HepG2 (cell line): Measurements from ENCODE around the gene KIAA0825. TPM values are rescaled to one million over a fixed set of nuclear protein-coding genes. Genes with fewer than 3 reads are reported as not detected.

Experiments
- ATAC-seq: fragments of 200-7000 bp; cut with Tn5 transposase; 3 replicates; pipeline ENCODE4 v1.9.1; 2020; ENCODE audit warnings: mild to moderate bottlenecking, moderate library complexity
- BruUV-seq: library from RNA; stranded (reverse); fragments of 400-500 nt; replicated peaks from 2 replicates; lab custom pipeline; 2021; lab: Mats Ljungman, UMichigan
- CTCF ChIA-PET: fragments of 300-600 bp; formaldehyde crosslinking; extraction: SDS; loops from one replicate; lab custom pipeline; 2021; ENCODE audit warnings: low total read pairs, inconsistent platforms, low intra/inter-chr PET ratio; lab: Yijun Ruan, JAX
- POLR2A ChIA-PET: fragments of 350-600 bp; sonication (Branson Sonifier 250); formaldehyde crosslinking; loops from one replicate; lab custom pipeline; 2020; ENCODE audit warnings: antibody characterized with exemption, inconsistent platforms; lab: Yijun Ruan, JAX
- DNase-seq: peaks from one replicate; pipeline ENCODE4 v3.0.0-alpha.2; 2015; ENCODE audit warnings: low spot score
- FAIRE-seq: peaks from 3 replicates; lab custom pipeline; 2011; peaks lifted over from hg19 to GRCh38; lab: Jason Lieb, UNC
- H2AFZ ChIP-seq: one replicate; pipeline ENCODE4 v1.6.1; 2011; ENCODE audit warnings: low read length, inconsistent platforms
- H3K27ac ChIP-seq: fragments of 300-600 bp; 3 replicates; pipeline ENCODE4 v1.8.0; 2011; ENCODE audit warnings: mixed run types, mild to moderate bottlenecking, mixed read lengths, low read length, inconsistent platforms; ENCODE audit not compliant: insufficient read depth; ENCODE audit errors: extremely low read length
- H3K27me3 ChIP-seq, 2 experiments: fragments of 200-600 bp in 1 of 2; 2 replicates in 1 of 2; 3 replicates in 1 of 2; pipeline versions ENCODE4 v1.6.0 to v1.8.0; 2011; ENCODE audit warnings: low read length in 2 of 2, mild to moderate bottlenecking in 2 of 2, moderate library complexity in 2 of 2, inconsistent platforms in 1 of 2; ENCODE audit not compliant: insufficient read depth in 2 of 2, control insufficient read depth in 1 of 2
- H3K36me3 ChIP-seq, 2 experiments: fragments of 200-600 bp in 1 of 2; replicated peaks in 1 of 2; 2 replicates in 1 of 2; 3 replicates in 1 of 2; pipeline versions ENCODE4 v1.5.1 to v1.8.0; 2011; ENCODE audit warnings: low read length in 2 of 2, inconsistent platforms in 1 of 2; ENCODE audit not compliant: insufficient read depth in 2 of 2, control insufficient read depth in 1 of 2
- H3K4me1 ChIP-seq: 2 replicates; pipeline ENCODE4 v1.5.1; 2012; ENCODE audit warnings: low read length, inconsistent platforms; ENCODE audit not compliant: insufficient read depth
- H3K4me2 ChIP-seq: 2 replicates; pipeline ENCODE4 v1.6.0; 2011; ENCODE audit warnings: low read depth, low read length, inconsistent platforms
- H3K4me3 ChIP-seq, 3 experiments: fragments of 200-600 bp in 1 of 3; sonication (generic), shearing (Covaris generic) in 1 of 3; replicated peaks in 1 of 3; 2 replicates each; pipeline ENCODE4 v1.5.1; 2011 to 2016; ENCODE audit warnings: low read length in 3 of 3, inconsistent platforms in 2 of 3, low read depth in 2 of 3, mild to moderate bottlenecking in 2 of 3, control low read depth in 1 of 3, mixed read lengths in 1 of 3; ENCODE audit not compliant: insufficient read depth in 1 of 3
- H3K79me2 ChIP-seq: one replicate; pipeline ENCODE4 v1.6.1; 2011; ENCODE audit warnings: low read length, inconsistent platforms; ENCODE audit not compliant: insufficient read depth
- H3K9ac ChIP-seq: 2 replicates; pipeline ENCODE4 v1.6.0; 2011; ENCODE audit warnings: mild to moderate bottlenecking, low read depth, low read length, inconsistent platforms; ENCODE audit not compliant: insufficient read depth
- H3K9me3 ChIP-seq: 2 replicates; pipeline ENCODE4 v1.5.1; 2012; ENCODE audit warnings: mild to moderate bottlenecking, low read length
- H4K20me1 ChIP-seq: 2 replicates; pipeline ENCODE4 v1.6.0; 2011; ENCODE audit warnings: inconsistent platforms, mild to moderate bottlenecking, low read length, moderate library complexity; ENCODE audit not compliant: insufficient read depth
- CTCF ChIP-seq: sonication (generic); formaldehyde crosslinking; IDR thresholded peaks from 2 replicates; pipeline ENCODE4 v1.5.0; 2020; ENCODE audit warnings: mild to moderate bottlenecking, missing genetic modification reagents, moderate library complexity
- IRX3 ChIP-seq: sonication (generic); formaldehyde crosslinking; IDR thresholded peaks from 2 replicates; pipeline ENCODE4 v1.8.1; 2023; ENCODE audit warnings: mild to moderate bottlenecking, low read depth, missing genetic modification reagents, borderline replicate concordance
- KLF15 ChIP-seq: sonication (generic); formaldehyde crosslinking; IDR thresholded peaks from 2 replicates; pipeline ENCODE4 v1.8.1; 2023; ENCODE audit warnings: borderline replicate concordance, mild to moderate bottlenecking, inconsistent platforms, missing genetic modification reagents, mixed read lengths
- MLX ChIP-seq: IDR thresholded peaks from 2 replicates; pipeline ENCODE4 v1.6.1; 2016
- PHF21A ChIP-seq: sonication (generic); formaldehyde crosslinking; IDR thresholded peaks from 2 replicates; pipeline ENCODE4 v1.5.0; 2020; ENCODE audit warnings: mild to moderate bottlenecking, missing genetic modification reagents
- POLR2AphosphoS2 ChIP-seq: IDR thresholded peaks from 2 replicates; pipeline ENCODE4 v1.6.1; 2011; ENCODE audit warnings: low read depth, low read length, improper control_type of control experiment
- PTBP1 ChIP-seq: fragments of 200-400 bp; formaldehyde crosslinking; IDR thresholded peaks from 2 replicates; pipeline ENCODE4 v1.6.1; 2018; ENCODE audit warnings: low read length, low read depth; ENCODE audit not compliant: poor library complexity, severe bottlenecking
- RAD21 ChIP-seq: fragments of 450-650 bp; formaldehyde crosslinking; IDR thresholded peaks from 2 replicates; pipeline ENCODE4 v1.5.0; 2020; ENCODE audit warnings: mild to moderate bottlenecking
- RXRB ChIP-seq: IDR thresholded peaks from 2 replicates; pipeline ENCODE4 v1.6.1; 2016; ENCODE audit warnings: borderline replicate concordance, missing genetic modification reagents, missing compliant biosample characterization
- SMC3 ChIP-seq: IDR thresholded peaks from 2 replicates; pipeline ENCODE4 v1.6.1; 2011; ENCODE audit warnings: low read length, improper control_type of control experiment
- STAG1 ChIP-seq: sonication (generic); formaldehyde crosslinking; IDR thresholded peaks from 2 replicates; pipeline ENCODE4 v1.4.0; 2020; ENCODE audit warnings: missing genetic modification reagents
- ZFP41 ChIP-seq: sonication (generic); formaldehyde crosslinking; IDR thresholded peaks from 2 replicates; pipeline ENCODE4 v1.4.0; 2020; ENCODE audit warnings: mild to moderate bottlenecking, missing genetic modification reagents, borderline replicate concordance
- ZNF333 ChIP-seq: sonication (generic); formaldehyde crosslinking; IDR thresholded peaks from 2 replicates; pipeline ENCODE4 v1.4.0; 2020; ENCODE audit warnings: mild to moderate bottlenecking, missing genetic modification reagents, borderline replicate concordance
- ZNF574 ChIP-seq: sonication (generic); formaldehyde crosslinking; IDR thresholded peaks from 2 replicates; pipeline ENCODE4 v1.4.0; 2020; ENCODE audit warnings: missing genetic modification reagents
- ZNF75D ChIP-seq: sonication (generic); formaldehyde crosslinking; IDR thresholded peaks from 2 replicates; pipeline ENCODE4 v1.8.1; 2023; ENCODE audit warnings: missing genetic modification reagents, mild to moderate bottlenecking, borderline replicate concordance
- WGBS: methylation state at CpG from one replicate; pipeline ENCODE4 v1.1.6; 2017; ENCODE audit warnings: low lambda C conversion rate; 5-methylcytosine and 5-hydroxymethylcytosine counted together
- in situ Hi-C: cut with HindIII; loops from 2 replicates; pipeline ENCODE4 v1.10.0; 2017; ENCODE audit warnings: low pct_unique_long_range_greater_than_20kb; ENCODE audit not compliant: extremely low pct_ligation_motif_present
- intact Hi-C: fragments of 100-400 bp; cut with micrococcal nuclease; formaldehyde crosslinking; loops from one replicate; pipeline ENCODE4 v1.10.0; 2022; ENCODE audit not compliant: unreplicated experiment
- polyA plus RNA-seq, 8 experiments: library from polyadenylated mRNA; depleted of rRNA in 3 of 8; stranded (reverse) in 7 of 8; unstranded in 1 of 8; fragments of >200 nt; fragmentation: Illumina TruSeq in 4 of 8; extraction: Trizol in 4 of 8; gene quantifications; 2 replicates each; pipeline versions ENCODE4 v1.2.1 to v1.2.3, GENCODE V29; 2011 to 2016; ENCODE audit warnings: low read depth in 4 of 8, missing spikeins in 1 of 8, mixed read lengths in 1 of 8; ENCODE audit not compliant: insufficient read depth in 1 of 8
- total RNA-seq, 5 experiments: library from RNA; depleted of rRNA; stranded (reverse); fragments of >200 nt; fragmentation: Illumina TruSeq; extraction: Trizol; gene quantifications; 2 replicates each; pipeline ENCODE4 v1.2.3, GENCODE V29; 2016; ENCODE audit warnings: low read depth in 1 of 5
- TF ChIP-seq, protein P1 (sequence below): sonication (generic); formaldehyde crosslinking; IDR thresholded peaks from 2 replicates; pipeline ENCODE4 v1.8.1; 2023; ENCODE audit warnings: missing genetic modification reagents, mild to moderate bottlenecking, borderline replicate concordance

KIAA0825 gene
- total and polyA plus RNA-seq, 2 of the 13 experiments (the other 11 are each of a cell fraction or from before 2014, with no cell fraction given): 0.05 to 0.51 TPM

- DNase-seq (peak; percentile 47), FAIRE-seq (peak; percentile 80), ATAC-seq (peak; percentile 85)
- Histone ChIP-seq H3K9me3 (no peaks in the 10 kb centered on the region), H2AFZ (no peak overlapping the region), H3K4me3 (no peak overlapping the region), H3K9ac (no peak overlapping the region), H3K36me3 (no peaks in the 10 kb centered on the region), H3K27ac (no peak overlapping the region), H3K27me3 (no peaks in the 10 kb centered on the region), H4K20me1 (no peaks in the 10 kb centered on the region), H3K79me2 (no peaks in the 10 kb centered on the region), H3K4me1 (no peaks in the 10 kb centered on the region), H3K4me2 (no peak overlapping the region)
- ChIA-PET CTCF (interaction anchor here (1.3 to 2.0 kb wide), 3 partner anchors 168 to 326 kb away, joined by 3 to 17 read pairs (median 14); no protein-coding TSS in a partner anchor), POLR2A (no interaction called here)
- no TSS peak for BruUV-seq
- in situ Hi-C loops (loop anchor here (10.0 kb wide), 1 partner anchor 210 kb away; no protein-coding TSS in a partner anchor), intact Hi-C loops (loop anchor here (1.0 to 5.0 kb wide), 4 partner anchors 92 to 326 kb away; partner anchors contain the start of genes KIAA0825 and SLF1)
- 49% methylated on average over 4 of the region's 4 CpGs for WGBS
- no peak for TF ChIP-seq PTBP1
- TF ChIP-seq ZNF333 (CRISPR knock-in tag): no peak
- TF ChIP-seq RAD21 (CRISPR knock-in tag): peak; percentile 52; the same call in 1 of the 2 replicates
- no peak for TF ChIP-seq MLX (CRISPR knock-in tag)
- no peak for TF ChIP-seq POLR2AphosphoS2
- no peak for TF ChIP-seq IRX3 (CRISPR knock-in tag)
- peak; percentile 62 for TF ChIP-seq STAG1
- peak; percentile 70 for TF ChIP-seq SMC3
- TF ChIP-seq ZNF574: no peak
- TF ChIP-seq, protein P1, sequence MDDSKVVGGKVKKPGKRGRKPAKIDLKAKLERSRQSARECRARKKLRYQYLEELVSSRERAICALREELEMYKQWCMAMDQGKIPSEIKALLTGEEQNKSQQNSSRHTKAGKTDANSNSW (CRISPR knock-in tag): no peak
- TF ChIP-seq CTCF (CRISPR knock-in tag): peak; percentile 72
- no peak for TF ChIP-seq KLF15
- peak; percentile 40; the same call in 1 of the 2 replicates for TF ChIP-seq RXRB (CRISPR knock-in tag)
- no peak for TF ChIP-seq ZFP41 (CRISPR knock-in tag)
- no peak for TF ChIP-seq ZNF75D
- TF ChIP-seq PHF21A (CRISPR knock-in tag): no peak
These were observed 93.3 kb downstream of the KIAA0825 start for GRCh38 chr5:94524841-94525697.
